Measurements from ENCODE around the gene P2RY8.
"Not testable (repeated sequence)": the region's sequence is repeated elsewhere in the genome, so short reads cannot be mapped to it uniquely, and the experiment has no call there.

P2RY8 gene, protein sequence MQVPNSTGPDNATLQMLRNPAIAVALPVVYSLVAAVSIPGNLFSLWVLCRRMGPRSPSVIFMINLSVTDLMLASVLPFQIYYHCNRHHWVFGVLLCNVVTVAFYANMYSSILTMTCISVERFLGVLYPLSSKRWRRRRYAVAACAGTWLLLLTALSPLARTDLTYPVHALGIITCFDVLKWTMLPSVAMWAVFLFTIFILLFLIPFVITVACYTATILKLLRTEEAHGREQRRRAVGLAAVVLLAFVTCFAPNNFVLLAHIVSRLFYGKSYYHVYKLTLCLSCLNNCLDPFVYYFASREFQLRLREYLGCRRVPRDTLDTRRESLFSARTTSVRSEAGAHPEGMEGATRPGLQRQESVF

GRCh38 chrX:1537031-1537715, at the start of gene P2RY8:
Gene P2RY8, minus strand, starts transcription at chrX:1537185. Its CDS starts 70,627 bp downstream, at chrX:1466558.
- H3K27me3 ChIP-seq (ENCODE audit: insufficient read depth, low read length) = no peaks in the 10 kb centered on the region
- no peaks in the 10 kb centered on the region for H3K36me3 ChIP-seq (ENCODE audit: insufficient read depth, low read depth, low read length)
- no peak within 1 kb of the TSS for H3K4me3 ChIP-seq (ENCODE audit: low read length)
- H3K4me1 ChIP-seq (ENCODE audit: insufficient read depth, low read length) = no peaks in the 10 kb centered on the region
- H3K9me3 ChIP-seq (ENCODE audit: insufficient read depth, low read depth, low read length) = no peaks in the 10 kb centered on the region
- no peak within 1 kb of the TSS for H3K27ac ChIP-seq (ENCODE audit: low read length)
- H3K9ac ChIP-seq (ENCODE audit: low read depth, low read length) = no peak within 1 kb of the TSS

- peaks cover 5% of the 10 kb centered on the region for H3K9me3 ChIP-seq (ENCODE audit: insufficient read depth, low read depth, low read length)
Observed at GRCh38 chrX:1584237-1585011, 47.4 kb upstream of the P2RY8 start.

DNA sequence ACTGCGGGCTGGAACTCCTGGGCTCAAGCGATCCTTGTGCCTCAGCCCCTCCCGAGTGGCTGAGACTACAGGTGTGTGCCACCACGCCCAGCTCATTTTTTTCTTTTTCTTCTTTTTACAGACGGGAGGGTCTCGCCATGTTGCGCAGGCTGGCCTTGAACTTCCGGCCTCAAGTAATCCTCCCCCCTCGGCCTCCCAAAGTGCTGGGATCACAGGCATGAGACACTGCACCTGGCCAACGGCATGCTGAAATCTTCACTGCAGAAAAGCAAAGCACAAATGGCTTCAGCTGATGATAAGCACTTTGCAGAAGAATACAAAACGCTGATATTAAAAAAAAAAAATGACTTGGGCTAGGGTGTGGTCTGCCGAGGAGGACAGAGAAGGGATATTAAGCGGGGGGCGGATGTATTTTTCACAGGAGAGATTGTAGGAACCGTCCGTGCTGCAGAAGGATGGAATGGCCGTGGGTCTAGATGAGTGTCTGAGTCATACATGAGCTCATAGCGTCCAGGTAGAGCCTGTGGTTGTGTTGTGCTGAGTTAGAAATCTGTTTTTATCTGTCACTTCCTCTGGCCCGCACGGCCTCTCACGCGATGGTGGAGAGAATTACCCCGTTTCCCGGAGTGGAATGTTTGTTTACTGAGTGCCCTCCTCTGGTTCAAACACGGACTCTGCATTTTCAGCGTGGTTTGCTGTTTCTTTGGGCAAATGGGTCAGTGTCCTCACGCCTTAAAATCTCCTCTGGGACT, 45.9 kb upstream of the P2RY8 start:
- Histone ChIP-seq H3K36me3 (ENCODE audit: insufficient read depth, low read depth, low read length) (no peaks in the 10 kb centered on the region), H3K9me3 (ENCODE audit: insufficient read depth, low read depth, low read length) (peaks cover 5% of the 10 kb centered on the region), H3K4me1 (ENCODE audit: insufficient read depth, low read length) (peaks cover 5% of the 10 kb centered on the region; the same call in 1 of the 2 replicates), H3K27ac (ENCODE audit: low read length) (no peak overlapping the region), H3K9ac (ENCODE audit: low read depth, low read length) (no peak overlapping the region), H3K4me3 (ENCODE audit: low read length) (no peak overlapping the region), H3K27me3 (ENCODE audit: insufficient read depth, low read length) (no peaks in the 10 kb centered on the region)

More at GRCh38 chrX:1584237-1585011, 47.4 kb upstream of the P2RY8 start:
- Histone ChIP-seq H3K27me3 (ENCODE audit: insufficient read depth, low read length) (no peaks in the 10 kb centered on the region), H3K36me3 (ENCODE audit: insufficient read depth, low read depth, low read length) (no peaks in the 10 kb centered on the region), H3K27ac (ENCODE audit: low read length) (no peak overlapping the region), H3K4me1 (ENCODE audit: insufficient read depth, low read length) (peaks cover 5% of the 10 kb centered on the region; the same call in 1 of the 2 replicates), H3K4me3 (ENCODE audit: low read length) (no peak overlapping the region), H3K9ac (ENCODE audit: low read depth, low read length) (no peak overlapping the region)

- Histone ChIP-seq H3K9ac (ENCODE audit: low read depth, low read length) (no peak overlapping the region), H3K9me3 (ENCODE audit: insufficient read depth, low read depth, low read length) (peaks cover 5% of the 10 kb centered on the region), H3K27ac (ENCODE audit: low read length) (no peak overlapping the region), H3K36me3 (ENCODE audit: insufficient read depth, low read depth, low read length) (no peaks in the 10 kb centered on the region), H3K27me3 (ENCODE audit: insufficient read depth, low read length) (no peaks in the 10 kb centered on the region), H3K4me1 (ENCODE audit: insufficient read depth, low read length) (no peaks in the 10 kb centered on the region), H3K4me3 (ENCODE audit: low read length) (no peak overlapping the region)
Observed at GRCh38 chrX:1581132-1581531, 44.1 kb upstream of the P2RY8 start.

GRCh38 chrX:1578511-1579173, 41.7 kb upstream of the P2RY8 start:
- Histone ChIP-seq H3K9ac (ENCODE audit: low read depth, low read length) (no peak overlapping the region), H3K4me3 (ENCODE audit: low read length) (no peak overlapping the region), H3K9me3 (ENCODE audit: insufficient read depth, low read depth, low read length) (peaks cover 5% of the 10 kb centered on the region), H3K27ac (ENCODE audit: low read length) (no peak overlapping the region), H3K4me1 (ENCODE audit: insufficient read depth, low read length) (no peaks in the 10 kb centered on the region), H3K27me3 (ENCODE audit: insufficient read depth, low read length) (no peaks in the 10 kb centered on the region), H3K36me3 (ENCODE audit: insufficient read depth, low read depth, low read length) (no peaks in the 10 kb centered on the region)

GRCh38 chrX:1577845-1578244, 40.9 kb upstream of the P2RY8 start:
- Histone ChIP-seq H3K27ac (ENCODE audit: low read length) (no peak overlapping the region), H3K9me3 (ENCODE audit: insufficient read depth, low read depth, low read length) (peaks cover 5% of the 10 kb centered on the region), H3K27me3 (ENCODE audit: insufficient read depth, low read length) (no peaks in the 10 kb centered on the region), H3K4me3 (ENCODE audit: low read length) (no peak overlapping the region), H3K4me1 (ENCODE audit: insufficient read depth, low read length) (no peaks in the 10 kb centered on the region), H3K36me3 (ENCODE audit: insufficient read depth, low read depth, low read length) (no peaks in the 10 kb centered on the region), H3K9ac (ENCODE audit: low read depth, low read length) (no peak overlapping the region)

DNA sequence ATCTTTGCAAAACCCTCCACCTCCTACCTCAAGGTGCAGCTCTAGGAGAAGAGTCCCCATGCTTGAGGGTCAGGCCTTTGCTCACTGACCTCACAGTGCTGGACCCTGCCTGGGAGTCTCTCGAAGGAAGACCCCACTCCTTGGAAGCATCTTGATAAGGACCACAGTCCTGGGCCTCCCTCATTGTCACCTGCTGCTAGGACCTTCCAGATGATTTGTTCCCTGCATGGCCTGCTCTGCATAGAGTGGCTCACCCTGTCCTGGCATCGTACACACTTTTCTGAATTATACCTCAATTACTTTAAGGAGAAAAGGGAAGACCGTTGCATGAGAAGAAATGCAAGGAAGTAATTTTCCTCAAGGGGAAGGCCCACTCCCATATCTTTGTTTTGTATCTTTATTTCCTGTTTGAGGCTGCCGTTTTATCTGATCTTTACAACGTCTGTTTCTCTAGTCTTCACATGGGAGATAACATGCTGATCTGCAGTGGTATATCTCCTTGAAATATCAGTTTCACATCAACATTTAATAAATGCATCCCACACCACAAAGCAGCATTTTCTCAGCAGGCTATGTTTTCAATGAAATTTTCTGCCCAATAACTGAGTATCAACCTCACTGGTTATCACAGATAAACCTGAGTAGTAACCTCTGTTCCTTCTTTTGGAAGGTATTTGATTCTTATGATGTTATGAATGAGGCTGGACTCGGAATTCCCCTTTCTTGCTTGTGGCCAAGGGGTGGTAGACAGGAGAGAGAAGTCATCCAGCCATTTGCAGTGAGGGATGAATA, 39.4 kb upstream of the P2RY8 start:
- Histone ChIP-seq H3K36me3 (ENCODE audit: insufficient read depth, low read depth, low read length) (no peaks in the 10 kb centered on the region), H3K27me3 (ENCODE audit: insufficient read depth, low read length) (no peaks in the 10 kb centered on the region), H3K9ac (ENCODE audit: low read depth, low read length) (no peak overlapping the region), H3K27ac (ENCODE audit: low read length) (no peak overlapping the region), H3K4me3 (ENCODE audit: low read length) (no peak overlapping the region), H3K9me3 (ENCODE audit: insufficient read depth, low read depth, low read length) (peaks cover 5% of the 10 kb centered on the region), H3K4me1 (ENCODE audit: insufficient read depth, low read length) (no peaks in the 10 kb centered on the region)

DNA sequence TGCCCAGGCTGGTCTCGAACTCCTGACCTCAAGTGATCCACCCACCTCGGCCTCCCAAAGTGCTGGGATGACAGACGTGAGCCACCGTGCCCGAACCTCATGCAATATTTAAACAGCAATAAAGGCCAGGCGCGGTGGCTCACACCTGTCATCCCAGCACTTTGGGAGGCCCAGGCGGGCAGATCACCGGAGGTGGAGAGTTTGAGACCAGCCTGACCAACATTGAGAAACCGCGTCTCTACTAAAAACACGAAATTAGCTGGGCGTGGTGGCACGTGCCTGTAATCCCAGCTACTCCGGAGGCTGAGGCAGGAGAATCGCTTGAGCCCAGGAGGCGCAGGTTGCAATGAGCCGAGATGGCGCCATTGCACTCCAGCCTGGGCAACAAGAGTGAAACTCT, 37.2 kb upstream of the P2RY8 start:
- not testable (repeated sequence) for H3K36me3 ChIP-seq (ENCODE audit: insufficient read depth, low read depth, low read length); H3K9ac ChIP-seq (ENCODE audit: low read depth, low read length); H3K4me3 ChIP-seq (ENCODE audit: low read length); H3K27me3 ChIP-seq (ENCODE audit: insufficient read depth, low read length); H3K4me1 ChIP-seq (ENCODE audit: insufficient read depth, low read length); H3K27ac ChIP-seq (ENCODE audit: low read length); H3K9me3 ChIP-seq (ENCODE audit: insufficient read depth, low read depth, low read length)

DNA sequence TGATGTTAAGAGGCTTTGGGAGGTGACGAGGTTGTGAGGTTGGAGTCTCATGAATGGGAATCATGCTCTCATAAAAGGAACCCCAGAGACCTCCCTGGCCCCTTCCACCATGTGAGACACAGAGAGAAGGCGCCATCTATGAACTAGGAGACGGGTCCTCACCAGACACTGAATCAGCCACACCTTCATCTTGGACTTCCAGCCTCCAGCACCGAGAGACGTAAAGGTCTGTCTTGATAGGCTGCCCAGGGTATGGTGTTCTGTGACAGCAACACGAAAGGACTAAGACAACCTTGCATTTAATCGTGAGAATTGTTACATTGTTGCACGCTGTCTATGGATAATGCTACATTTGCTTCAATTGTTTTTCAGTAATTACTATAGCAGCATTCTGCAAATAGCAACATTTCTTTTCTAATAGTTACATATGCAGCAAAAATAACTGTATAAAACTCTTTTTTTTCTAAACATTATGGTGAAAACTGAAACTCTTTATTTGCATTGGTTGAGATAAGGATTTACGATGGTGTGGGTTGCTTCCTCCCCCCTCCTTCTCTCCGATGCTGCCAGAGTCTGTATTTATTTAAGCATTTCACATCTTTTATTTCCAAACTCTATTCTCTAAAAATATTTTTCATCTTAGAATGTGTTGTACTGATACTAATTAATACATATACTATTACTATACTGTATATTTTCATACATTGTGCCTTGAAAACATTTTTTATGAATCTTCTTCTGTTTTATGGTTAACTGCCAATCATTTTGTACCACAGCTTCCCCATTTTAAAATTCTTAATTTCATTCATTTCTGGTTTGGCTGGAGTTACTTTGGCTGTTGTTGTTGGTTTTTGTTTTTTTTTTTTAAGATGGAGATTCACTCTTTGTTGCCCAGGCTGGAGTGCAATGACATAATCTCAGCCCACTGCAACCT, 28.0 kb upstream of the P2RY8 start:
- Histone ChIP-seq H3K4me1 (ENCODE audit: insufficient read depth, low read length) (no peaks in the 10 kb centered on the region), H3K4me3 (ENCODE audit: low read length) (no peak overlapping the region), H3K9me3 (ENCODE audit: insufficient read depth, low read depth, low read length) (no peaks in the 10 kb centered on the region), H3K36me3 (ENCODE audit: insufficient read depth, low read depth, low read length) (no peaks in the 10 kb centered on the region), H3K27me3 (ENCODE audit: insufficient read depth, low read length) (no peaks in the 10 kb centered on the region), H3K27ac (ENCODE audit: low read length) (no peak overlapping the region), H3K9ac (ENCODE audit: low read depth, low read length) (no peak overlapping the region)

DNA sequence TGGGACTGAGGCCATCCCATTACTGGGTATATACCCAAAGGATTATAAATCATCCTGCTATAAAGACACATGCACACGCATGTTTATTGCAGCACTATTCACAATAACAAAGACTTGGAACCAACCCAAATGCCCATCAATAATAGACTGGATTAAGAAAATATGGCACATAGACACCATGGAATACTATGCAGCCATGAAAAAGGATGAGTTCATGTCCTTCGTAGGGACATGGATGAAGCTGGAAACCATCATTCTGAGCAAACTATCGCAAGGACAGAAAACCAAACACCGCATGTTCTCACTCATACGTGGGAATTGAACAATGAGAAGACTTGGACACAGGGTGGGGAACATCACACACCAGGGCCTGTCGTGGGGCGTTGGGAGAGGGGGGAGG, 27.1 kb upstream of the P2RY8 start:
- not testable (repeated sequence) for H3K27ac ChIP-seq (ENCODE audit: low read length)

More for the DNA sequence above, 27.1 kb upstream of the P2RY8 start:
- not testable (repeated sequence) for H3K36me3 ChIP-seq (ENCODE audit: insufficient read depth, low read depth, low read length); H3K9me3 ChIP-seq (ENCODE audit: insufficient read depth, low read depth, low read length); H3K4me1 ChIP-seq (ENCODE audit: insufficient read depth, low read length); H3K27me3 ChIP-seq (ENCODE audit: insufficient read depth, low read length); H3K4me3 ChIP-seq (ENCODE audit: low read length); H3K9ac ChIP-seq (ENCODE audit: low read depth, low read length)
